ENCODE measurements around the gene SETD6.
"Not testable (repeated sequence)": the region's sequence is repeated elsewhere in the genome, so short reads cannot be mapped to it uniquely, and the experiment has no call there.

The SETD6 gene

DNA sequence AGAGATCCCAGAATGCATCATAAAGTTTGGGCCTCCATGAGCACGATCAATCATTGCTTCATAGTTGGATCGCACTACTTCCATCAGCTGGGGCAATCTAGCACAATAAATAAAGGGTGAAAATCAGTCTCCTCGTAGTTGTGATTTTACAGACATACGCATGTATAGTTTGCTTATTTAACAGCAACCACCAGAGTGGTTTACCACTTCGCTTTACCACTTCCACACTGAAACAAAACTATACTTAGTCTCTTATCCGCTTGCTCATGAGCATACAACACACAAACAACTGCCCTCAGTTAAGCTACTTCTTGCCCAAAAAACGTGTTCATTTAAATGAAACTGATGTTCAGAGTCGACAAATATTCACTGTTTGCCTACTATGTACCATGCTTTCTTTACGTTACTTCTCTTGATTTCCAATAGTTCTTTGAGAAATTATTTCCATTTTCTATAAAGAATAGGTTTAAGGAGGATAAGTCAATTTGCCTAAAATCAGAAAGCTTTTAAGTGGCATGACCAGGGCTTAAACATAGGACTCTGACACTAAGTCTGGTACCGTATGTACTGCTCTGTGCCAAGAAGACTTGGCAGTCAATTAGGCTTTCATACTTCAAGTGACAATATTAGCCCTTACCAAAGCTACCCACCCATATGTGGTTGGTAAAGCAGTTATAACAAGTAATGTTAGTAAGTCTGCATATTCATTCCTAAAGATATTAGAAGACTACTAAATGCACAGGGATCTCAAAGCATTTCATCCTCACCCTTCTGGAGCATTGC, 22.0 kb downstream of the SETD6 start:
- no peak for DNase-seq (ENCODE audit: low read depth)

DNA sequence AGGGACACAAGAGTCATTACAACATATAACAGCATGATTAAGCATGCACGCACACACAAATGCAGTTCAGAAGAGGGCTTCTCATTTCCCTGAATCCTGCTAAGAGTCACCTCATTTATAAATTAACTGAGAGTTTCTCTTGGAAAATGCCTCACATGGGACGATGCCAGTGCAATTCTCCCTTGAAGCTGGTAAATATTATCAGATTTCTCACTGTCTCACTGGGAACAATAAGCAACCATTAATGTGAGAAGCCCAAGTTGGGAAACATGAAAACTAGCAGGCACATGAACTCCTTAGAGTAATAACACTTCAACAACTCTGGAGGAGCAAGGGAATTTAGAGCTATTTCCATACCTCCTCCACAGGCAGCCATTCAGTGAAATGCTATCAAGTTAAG, 26.4 kb downstream of the SETD6 start:
- DNase-seq (ENCODE audit: low read depth): no peak

DNA sequence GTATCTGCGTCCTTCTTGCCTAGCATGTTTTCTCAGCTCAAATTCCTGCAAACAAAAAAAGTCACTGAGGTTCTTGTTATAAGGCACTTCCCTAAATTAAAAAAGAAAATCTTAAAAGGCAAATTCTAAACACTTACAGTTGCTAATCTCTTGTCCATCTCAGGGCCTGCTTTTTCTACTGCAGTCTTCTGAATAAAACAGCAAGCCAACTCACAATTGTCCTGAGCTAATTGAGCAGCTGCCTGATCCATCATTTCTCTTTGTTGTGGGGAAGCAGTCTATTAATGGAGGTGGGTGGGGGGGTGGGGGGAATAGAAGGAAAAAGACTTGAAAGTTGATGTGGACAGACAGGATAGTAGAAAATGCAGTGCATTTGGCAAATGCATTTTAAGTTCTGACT, 27.0 kb downstream of the SETD6 start:
- no peak for DNase-seq (ENCODE audit: low read depth)

DNA sequence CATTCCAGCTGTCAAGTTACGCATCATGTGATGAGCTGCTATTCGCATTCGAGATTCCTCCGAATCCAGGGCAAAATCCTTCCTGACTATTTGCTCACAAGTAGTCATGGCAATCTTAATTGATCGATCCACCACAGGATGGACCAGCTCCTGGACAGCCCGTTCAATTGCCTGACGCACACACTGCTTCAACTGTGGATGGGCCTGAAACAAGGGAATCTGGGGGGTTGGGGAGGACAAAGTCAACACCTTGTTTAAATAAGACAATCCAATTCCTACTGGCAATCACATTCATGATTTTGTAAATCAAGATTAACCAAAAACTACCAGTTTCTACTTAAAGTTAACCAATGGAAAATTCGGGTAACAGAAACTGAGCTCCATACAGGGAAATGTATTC, 28.4 kb downstream of the SETD6 start:
- no peak for DNase-seq (ENCODE audit: low read depth)

DNA sequence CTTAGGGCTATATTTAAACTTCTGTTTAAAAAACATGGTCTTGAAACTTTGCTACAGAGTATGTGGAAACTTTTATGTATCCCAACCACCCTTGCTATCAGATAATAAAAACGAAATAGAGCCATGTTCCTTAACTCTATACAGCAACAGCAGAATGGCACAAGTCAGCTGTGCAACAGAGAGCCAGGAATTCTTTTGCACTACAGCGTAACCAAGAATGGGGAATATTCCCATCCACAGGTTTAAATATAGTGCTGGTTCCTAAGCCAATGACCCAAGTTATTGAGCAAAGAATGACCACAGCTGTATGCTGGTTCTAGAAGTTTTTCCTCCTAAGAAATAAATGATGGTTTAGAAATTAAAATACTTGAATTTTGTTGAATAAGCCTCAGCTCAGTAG, 33.1 kb downstream of the SETD6 start:
- DNase-seq (ENCODE audit: low read depth): no peak

DNA sequence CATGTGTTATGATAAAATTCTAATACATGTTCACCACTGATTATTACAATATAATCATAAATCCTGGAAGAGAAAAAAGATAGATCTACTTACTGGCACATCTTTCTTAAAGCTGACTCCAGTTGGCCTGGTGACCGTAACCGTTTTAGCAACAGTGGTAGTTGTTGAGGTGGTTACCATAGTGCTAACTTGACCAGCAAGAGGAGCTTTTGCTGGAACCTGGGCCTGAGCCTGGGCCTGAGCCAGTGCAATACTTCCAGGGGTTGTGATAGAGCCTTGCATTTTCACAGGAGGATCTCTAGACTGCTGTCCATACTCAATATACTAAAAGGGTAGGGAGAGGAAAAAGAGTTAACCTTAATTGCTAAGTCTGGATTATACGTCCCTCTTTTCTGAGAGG, 36.2 kb downstream of the SETD6 start:
- DNase-seq (ENCODE audit: low read depth): no peak

GRCh38 chr16:58556678-58557077, 41.4 kb downstream of the SETD6 start:
- DNase-seq (ENCODE audit: low read depth): no peak

- DNase-seq (ENCODE audit: low read depth): no peak
These were observed 47.9 kb downstream of the SETD6 start for GRCh38 chr16:58563235-58563634.

DNA sequence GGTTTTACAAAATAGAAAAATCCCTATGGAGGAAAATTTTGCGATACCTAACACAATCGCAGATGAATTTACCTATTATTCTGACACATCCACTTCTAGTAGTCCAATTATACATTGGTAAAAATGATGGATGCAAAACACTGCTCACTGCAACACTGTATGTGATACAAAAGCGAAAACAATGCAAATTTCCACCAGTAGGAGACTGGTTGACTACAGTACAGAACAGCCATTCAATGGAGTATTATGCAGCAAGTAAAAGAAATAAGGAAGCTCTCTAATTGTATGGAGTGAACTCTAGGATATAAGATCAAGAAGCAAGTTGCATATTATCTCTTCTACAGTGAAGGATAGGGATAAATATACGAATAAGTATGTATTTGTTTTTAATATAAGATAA, 48.5 kb downstream of the SETD6 start:
- no peak for DNase-seq (ENCODE audit: low read depth)

- DNase-seq (ENCODE audit: low read depth): not testable (repeated sequence)
These were observed 50.4 kb downstream of the SETD6 start for GRCh38 chr16:58565697-58566096.
